PFSK-1 (cell line): ENCODE results near the gene PRELID3B.

Source experiments
- FOXP2 ChIP-seq: optimal IDR thresholded peaks from 2 replicates; pipeline ENCODE3; 2011; ENCODE audit warnings: borderline replicate concordance, control low read depth, inconsistent platforms; ENCODE audit not compliant: insufficient read depth; ENCODE audit errors: extremely low read length, extremely low read depth
- POLR2AphosphoS5 ChIP-seq: IDR thresholded peaks from 2 replicates; pipeline ENCODE4 v1.6.1; 2012; ENCODE audit warnings: low read depth, mild to moderate bottlenecking, control low read depth, low read length, moderate library complexity
- SIN3A ChIP-seq: IDR thresholded peaks from 2 replicates; pipeline ENCODE4 v1.6.1; 2012; ENCODE audit warnings: mild to moderate bottlenecking, low read length, moderate library complexity, borderline replicate concordance; ENCODE audit not compliant: insufficient read depth
- TAF1 ChIP-seq: IDR thresholded peaks from 2 replicates; pipeline ENCODE4 v1.6.1; 2012; ENCODE audit warnings: low read length, control low read depth, borderline replicate concordance; ENCODE audit not compliant: insufficient read depth
- TF ChIP-seq, protein P1 (sequence below), 2 experiments: IDR thresholded peaks; 2 replicates each; pipeline versions ENCODE4 v1.6.1 to v1.8.0; 2011 to 2012; ENCODE audit warnings: low read depth in 2 of 2, low read length in 2 of 2, control low read depth in 1 of 2, inconsistent platforms in 1 of 2, mild to moderate bottlenecking in 1 of 2, moderate library complexity in 1 of 2; ENCODE audit not compliant: insufficient read depth in 1 of 2

The PRELID3B gene

DNA sequence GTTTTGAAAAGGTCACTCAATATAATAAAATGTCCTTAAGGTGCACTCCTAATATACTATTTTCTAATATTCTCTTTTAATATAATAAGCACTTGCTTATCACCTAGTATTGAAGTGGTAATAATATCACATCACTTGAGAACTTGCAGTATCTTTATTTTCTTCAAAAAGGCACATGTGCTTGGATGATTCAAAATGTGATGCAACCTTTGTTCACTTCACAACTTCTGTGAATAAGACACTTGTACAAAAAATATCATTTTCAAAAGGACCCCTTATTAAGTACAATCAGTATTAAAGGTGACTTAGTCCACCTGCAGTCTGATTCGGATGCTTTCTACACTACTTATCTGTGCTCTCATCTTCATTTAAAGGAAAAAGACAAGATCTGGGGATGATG is 3.4 kb downstream of the PRELID3B start:
- TF ChIP-seq, protein P1, sequence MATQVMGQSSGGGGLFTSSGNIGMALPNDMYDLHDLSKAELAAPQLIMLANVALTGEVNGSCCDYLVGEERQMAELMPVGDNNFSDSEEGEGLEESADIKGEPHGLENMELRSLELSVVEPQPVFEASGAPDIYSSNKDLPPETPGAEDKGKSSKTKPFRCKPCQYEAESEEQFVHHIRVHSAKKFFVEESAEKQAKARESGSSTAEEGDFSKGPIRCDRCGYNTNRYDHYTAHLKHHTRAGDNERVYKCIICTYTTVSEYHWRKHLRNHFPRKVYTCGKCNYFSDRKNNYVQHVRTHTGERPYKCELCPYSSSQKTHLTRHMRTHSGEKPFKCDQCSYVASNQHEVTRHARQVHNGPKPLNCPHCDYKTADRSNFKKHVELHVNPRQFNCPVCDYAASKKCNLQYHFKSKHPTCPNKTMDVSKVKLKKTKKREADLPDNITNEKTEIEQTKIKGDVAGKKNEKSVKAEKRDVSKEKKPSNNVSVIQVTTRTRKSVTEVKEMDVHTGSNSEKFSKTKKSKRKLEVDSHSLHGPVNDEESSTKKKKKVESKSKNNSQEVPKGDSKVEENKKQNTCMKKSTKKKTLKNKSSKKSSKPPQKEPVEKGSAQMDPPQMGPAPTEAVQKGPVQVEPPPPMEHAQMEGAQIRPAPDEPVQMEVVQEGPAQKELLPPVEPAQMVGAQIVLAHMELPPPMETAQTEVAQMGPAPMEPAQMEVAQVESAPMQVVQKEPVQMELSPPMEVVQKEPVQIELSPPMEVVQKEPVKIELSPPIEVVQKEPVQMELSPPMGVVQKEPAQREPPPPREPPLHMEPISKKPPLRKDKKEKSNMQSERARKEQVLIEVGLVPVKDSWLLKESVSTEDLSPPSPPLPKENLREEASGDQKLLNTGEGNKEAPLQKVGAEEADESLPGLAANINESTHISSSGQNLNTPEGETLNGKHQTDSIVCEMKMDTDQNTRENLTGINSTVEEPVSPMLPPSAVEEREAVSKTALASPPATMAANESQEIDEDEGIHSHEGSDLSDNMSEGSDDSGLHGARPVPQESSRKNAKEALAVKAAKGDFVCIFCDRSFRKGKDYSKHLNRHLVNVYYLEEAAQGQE (IDR thresholded peaks at IDR 0.05; ENCODE audit: insufficient read depth in 1 of 2, low read depth in 2 of 2, low read length in 2 of 2): no peak
- TF ChIP-seq FOXP2 (no peak), POLR2AphosphoS5 (no peak), TAF1 (no peak), SIN3A (no peak)

DNA sequence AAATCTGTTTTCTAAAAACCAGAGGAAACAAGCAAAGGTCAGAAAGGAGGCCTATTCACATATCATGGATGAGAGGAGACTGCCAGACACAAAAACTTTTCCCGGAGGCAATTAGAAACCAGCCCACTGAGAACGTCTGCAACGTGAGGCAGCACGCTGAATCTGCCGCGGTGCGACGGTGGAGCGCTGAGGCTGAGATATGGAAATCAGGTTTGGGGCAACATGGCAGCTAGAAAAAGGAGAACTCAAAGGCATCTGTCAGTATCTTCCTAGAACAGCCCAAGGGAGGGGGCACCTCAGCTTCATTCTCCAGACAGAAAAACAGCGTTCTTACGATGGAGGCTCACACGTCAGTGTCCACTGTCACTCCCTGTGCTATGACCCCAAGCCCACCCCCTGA is 5.2 kb downstream of the PRELID3B start:
- TF ChIP-seq FOXP2 (no peak), SIN3A (no peak), POLR2AphosphoS5 (no peak), TAF1 (no peak)
- TF ChIP-seq, protein P1 (IDR thresholded peaks at IDR 0.05; ENCODE audit: insufficient read depth in 1 of 2, low read depth in 2 of 2, low read length in 2 of 2): no peak

DNA sequence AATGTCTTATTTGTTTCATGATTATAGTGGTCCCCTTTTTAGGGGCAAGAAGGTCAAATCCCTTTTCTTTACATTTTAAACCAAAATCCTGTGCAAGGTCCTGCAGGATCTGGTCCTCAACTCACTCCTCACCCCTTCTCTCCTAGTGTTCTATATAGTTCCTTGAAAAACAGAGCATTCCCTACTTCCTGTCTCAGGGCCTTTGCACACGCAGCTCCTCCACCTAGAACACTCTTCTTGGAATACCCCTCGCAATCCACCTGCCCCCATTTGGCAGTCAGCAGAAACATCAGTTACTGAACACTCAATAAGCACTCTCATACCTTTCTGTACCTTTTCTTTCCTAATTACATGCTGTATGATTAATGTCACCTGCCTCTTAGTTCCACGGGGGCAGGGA is 7.2 kb downstream of the PRELID3B start:
- TF ChIP-seq FOXP2: no peak
- no peak for TF ChIP-seq TAF1
- TF ChIP-seq, protein P1 (IDR thresholded peaks at IDR 0.05; ENCODE audit: insufficient read depth in 1 of 2, low read depth in 2 of 2, low read length in 2 of 2): no peak
- no peak for TF ChIP-seq POLR2AphosphoS5
- TF ChIP-seq SIN3A: no peak

DNA sequence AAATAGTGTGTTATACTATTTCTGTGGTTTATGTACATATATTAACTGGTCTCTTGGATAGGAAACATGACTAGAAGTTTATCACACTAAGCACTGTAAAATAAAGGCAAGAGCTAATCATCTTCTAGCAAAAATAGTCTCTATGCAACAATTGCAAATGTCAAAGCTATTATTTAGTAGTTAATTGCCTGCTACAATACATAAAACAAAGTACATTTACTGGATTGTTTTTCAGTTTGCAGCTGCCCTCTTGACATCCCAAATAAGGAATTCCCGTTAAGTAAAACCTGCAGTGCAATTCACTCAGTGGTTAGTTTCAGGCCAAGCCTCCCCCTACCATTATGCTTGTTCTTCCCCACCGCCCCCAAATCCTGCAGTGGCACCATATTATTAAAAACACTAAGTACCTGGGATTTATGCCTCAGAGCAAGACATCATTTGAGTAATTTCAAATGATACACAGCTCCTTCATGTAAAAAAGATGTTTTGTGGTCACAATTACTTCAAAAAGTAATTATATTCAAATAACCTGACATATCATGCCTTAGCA is 8.9 kb downstream of the PRELID3B start:
- TF ChIP-seq SIN3A (no peak), TAF1 (no peak), FOXP2 (no peak), POLR2AphosphoS5 (no peak)
- TF ChIP-seq, protein P1 (IDR thresholded peaks at IDR 0.05; ENCODE audit: insufficient read depth in 1 of 2, low read depth in 2 of 2, low read length in 2 of 2): no peak

DNA sequence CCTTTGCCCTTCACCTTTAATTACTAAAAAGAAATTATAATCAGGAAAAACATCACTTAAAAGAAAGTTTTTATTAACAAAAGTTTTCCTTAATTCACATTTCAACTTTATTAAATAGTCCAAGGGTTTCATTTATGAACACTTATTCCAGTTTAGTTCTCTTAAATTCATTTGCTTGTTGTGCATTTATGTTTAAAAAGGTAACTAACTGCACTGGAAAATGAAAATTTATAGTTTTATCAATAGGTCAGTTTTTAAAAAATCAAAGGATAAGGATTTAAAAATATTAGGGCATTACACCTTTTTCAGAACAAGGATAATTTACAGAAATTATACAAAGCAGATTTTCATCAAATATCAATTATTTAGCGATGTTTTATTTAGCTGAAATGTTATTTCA is 9.5 kb downstream of the PRELID3B start:
- no peak for TF ChIP-seq FOXP2
- TF ChIP-seq POLR2AphosphoS5: no peak
- TF ChIP-seq SIN3A: no peak
- TF ChIP-seq, protein P1 (IDR thresholded peaks at IDR 0.05; ENCODE audit: insufficient read depth in 1 of 2, low read depth in 2 of 2, low read length in 2 of 2): no peak
